Erythroblast (primary cell): ENCODE measurements around the gene PIK3C2G.

Experiments used
- DNase-seq, 2 experiments: peaks; one replicate each; lab custom pipeline; 2025; lab: John Stamatoyannopoulos, UW
- GATA1 ChIP-seq: IDR thresholded peaks from 2 replicates; pipeline ENCODE4 v1.6.1; 2011; ENCODE audit warnings: low read depth, mild to moderate bottlenecking, control low read depth, low read length, moderate library complexity
- POLR2A ChIP-seq: IDR thresholded peaks from 2 replicates; pipeline ENCODE4 v1.6.1; 2011; ENCODE audit warnings: mild to moderate bottlenecking, low read length

PIK3C2G gene

DNA sequence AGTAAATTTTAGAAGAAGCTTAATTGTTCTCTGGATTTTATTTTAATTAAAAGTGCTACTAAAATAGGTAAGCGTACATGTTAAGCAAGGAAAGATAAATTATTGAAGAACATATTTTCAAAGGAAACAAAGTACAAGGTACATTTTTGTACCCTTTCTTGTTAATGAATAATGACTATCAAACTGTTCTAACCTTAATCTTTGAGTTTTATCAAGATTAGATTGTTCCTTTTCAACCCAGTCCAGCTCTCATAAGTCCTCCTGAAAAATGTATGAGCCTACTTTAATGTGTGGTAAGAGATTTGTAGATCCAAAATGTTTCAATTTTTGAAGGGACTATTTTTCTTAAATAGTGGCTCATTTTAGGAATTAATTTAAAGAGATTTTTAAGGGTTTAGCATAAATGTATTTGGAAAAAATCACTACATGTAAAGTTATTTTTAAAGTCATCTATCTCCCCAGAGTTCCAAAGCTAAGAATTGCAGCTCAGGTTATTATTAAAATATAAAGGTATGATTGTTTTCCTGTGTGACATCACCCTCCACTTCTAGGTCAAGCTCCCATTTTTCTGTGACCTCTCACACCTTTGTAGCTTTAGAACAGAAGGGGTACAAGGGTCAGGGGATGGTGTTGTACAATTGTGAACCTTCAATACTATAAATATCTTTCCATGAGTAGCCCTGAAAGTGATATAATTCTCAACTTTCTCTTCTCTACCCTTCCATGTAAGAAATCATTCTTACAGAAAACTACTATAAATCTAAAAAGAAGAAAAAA, 1.2 kb upstream of the PIK3C2G start:
- DNase-seq = no peak
- TF ChIP-seq GATA1 = no peak
- no peak for TF ChIP-seq POLR2A

DNA sequence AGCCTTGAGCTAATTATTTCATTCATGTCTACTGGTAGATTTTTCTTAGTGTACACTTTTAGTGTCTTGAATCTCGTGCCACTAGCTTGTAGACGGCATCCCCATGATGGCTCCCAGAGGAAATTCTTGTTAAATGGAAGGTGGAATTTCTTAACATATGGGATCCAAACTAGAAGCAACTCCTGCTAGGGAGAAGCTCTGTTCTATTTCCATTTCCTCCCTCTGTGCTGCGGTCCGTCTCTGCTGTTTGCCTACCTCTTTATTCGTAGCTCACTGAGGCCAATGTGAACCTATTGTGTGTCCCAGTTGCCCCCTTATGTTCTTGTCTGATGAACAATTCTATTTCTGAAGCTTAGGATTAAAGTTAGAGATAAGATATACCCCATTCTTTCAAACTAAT, 588 bp downstream of the PIK3C2G start:
- TF ChIP-seq POLR2A (no peak), GATA1 (no peak)
- DNase-seq = no peak

DNA sequence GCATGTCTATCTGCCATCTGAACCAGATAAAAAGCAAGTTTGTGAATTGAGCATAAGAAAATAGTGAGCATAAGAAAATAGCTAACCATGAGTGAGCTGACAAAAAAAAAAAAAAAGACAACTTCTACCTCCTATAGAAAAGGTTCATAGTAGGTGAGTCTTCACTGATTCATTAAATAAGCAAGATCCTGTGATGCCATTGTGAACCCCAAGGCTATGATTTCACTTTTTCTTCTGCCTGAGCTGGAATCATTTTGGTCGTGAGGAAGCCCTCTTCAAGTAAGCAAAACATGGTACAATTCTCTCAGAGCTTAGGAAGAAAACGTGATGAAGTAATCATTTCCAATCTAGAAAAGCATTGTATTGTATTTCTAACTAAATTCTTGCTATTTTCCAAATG, 1.2 kb downstream of the PIK3C2G start:
- DNase-seq = no peak
- no peak for TF ChIP-seq GATA1
- no peak for TF ChIP-seq POLR2A

DNA sequence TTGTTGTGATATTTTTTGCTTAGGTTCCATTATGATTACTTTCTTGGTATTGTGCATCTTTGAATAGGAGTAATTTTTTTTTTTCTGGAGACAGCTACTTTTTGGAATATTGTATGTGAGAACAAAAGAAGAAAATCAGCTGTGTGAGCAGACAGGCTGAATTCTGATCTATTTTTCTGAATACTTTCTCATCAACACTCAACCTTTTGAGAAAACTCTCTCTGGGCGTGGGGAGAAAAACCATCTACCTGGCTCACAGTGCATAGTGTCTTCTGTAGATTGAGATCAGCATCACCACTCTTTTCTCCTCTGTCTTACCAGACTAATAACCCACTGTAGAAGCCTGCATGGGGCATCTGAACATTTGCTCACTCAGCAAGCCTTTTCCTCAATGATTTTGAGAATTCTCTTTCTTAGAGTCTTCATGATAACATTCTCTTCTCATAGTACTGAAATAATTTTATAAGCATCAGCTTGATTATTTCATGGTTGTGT, 3.3 kb downstream of the PIK3C2G start:
- TF ChIP-seq POLR2A (no peak), GATA1 (no peak)
- no peak for DNase-seq

DNA sequence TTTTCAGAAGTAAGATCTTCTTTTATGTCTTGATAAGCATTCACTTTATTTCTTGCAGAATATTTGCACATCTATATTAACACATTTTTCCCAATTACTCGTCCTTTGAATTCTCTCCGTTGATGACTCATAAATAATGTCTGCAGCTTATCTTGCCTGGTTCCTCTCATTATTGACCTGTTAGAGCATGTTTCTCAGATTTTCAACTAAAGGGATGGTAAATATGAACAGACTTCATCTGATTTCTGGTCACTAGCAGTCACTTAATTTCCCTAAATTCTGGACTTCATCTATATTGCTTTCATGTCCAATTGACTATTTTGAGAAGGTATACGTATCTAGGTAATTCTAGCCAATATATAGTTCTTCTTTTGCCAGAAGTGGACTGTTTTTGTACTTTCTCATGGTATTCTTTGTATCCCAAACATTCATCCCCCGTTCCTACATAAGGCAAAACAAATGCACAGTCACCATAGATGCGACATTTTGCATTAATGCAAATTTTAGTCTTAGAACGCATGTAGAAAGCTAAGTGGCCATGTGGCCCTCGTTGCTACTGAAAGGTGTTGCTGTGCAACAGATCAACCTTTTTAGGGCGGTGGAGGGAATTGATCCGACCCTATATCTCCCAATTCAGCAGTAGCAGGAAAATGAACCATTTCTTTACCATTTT, 6.2 kb downstream of the PIK3C2G start:
- TF ChIP-seq GATA1 (no peak), POLR2A (no peak)
- no peak for DNase-seq

DNA sequence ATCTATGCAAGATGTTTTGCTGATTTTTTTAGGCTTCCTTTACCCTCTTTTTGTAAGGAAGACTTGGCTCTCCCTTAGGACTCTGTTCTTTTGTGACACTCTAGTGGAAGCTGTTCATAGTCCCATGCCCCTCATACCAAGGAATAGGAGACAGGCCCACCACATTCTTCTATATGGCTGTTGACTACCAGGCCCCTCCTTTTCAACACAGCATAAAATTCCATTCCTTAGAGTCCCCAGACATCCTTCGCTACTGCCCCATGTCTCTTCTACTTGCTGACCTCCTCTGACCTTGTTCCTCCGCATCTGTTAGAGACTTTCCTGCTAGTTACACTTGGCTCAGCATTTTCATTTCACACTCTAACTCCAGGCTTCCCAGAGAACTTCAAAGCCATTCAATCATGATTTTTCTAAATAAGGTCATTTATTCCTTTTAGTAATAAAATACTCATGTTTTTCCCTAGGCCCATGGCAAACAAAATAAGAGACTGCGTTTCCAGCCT, 9.7 kb downstream of the PIK3C2G start:
- DNase-seq = no peak
- TF ChIP-seq POLR2A = no peak
- no peak for TF ChIP-seq GATA1

DNA sequence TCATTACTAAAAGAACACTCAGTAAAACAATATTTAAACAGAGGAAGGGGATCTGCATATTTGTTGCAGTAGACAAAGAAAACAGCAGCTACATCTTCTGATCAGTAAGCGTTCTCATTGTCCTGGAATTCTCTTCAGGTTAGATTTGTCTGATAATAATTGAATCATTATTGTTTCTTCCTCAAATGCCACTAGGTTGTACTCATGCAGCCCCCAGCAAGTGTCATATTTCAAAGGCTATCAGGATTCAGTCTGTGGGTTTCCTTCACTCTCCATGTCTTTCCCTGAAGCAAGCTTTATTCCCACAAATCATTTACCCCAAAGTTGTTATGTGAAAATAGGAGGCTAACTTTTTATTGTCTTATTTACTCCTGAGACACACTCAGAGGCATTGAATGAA, 14.7 kb downstream of the PIK3C2G start:
- no peak for DNase-seq
- TF ChIP-seq POLR2A = no peak
- no peak for TF ChIP-seq GATA1

DNA sequence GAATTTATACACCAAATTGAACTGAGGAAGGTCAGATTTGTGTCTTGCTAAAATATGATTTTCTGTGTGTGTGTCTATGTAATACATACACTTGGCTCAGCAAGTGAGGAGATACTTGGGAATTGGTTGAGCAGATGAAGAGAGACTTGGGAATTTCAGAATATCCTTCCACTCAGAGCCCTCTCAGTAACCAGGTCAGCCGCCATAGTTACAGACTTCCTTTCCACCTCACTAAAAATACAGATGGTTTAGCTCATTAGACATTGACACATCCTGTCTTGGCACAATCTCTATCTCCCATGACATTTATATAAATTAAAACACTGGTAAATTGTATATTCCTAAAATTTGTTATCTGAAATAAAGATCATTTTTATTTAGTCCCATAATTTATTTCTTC, 15.9 kb downstream of the PIK3C2G start:
- TF ChIP-seq POLR2A (no peak), GATA1 (no peak)

DNA sequence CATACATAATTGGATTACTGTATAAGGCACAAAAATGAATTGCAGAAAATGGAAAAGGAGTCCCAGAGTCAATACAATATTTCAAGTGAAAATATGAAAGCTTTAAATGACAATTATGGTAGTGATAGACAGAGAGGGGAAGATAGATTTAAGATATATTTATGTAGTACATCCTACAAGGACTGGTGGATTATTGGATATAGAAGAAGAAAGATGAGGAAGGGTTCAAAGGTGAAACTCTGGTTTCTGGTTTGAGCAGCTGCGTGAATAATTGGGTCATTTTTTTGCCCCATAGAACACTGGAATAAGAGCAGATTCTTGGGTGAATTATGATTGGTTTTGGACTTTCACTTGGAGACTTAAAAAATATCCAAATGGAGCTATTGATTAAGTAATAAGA, 19.4 kb downstream of the PIK3C2G start:
- no peak for DNase-seq
- no peak for TF ChIP-seq GATA1
- TF ChIP-seq POLR2A = no peak

More for the DNA sequence above, 15.9 kb downstream of the PIK3C2G start:
- DNase-seq = no peak

DNA sequence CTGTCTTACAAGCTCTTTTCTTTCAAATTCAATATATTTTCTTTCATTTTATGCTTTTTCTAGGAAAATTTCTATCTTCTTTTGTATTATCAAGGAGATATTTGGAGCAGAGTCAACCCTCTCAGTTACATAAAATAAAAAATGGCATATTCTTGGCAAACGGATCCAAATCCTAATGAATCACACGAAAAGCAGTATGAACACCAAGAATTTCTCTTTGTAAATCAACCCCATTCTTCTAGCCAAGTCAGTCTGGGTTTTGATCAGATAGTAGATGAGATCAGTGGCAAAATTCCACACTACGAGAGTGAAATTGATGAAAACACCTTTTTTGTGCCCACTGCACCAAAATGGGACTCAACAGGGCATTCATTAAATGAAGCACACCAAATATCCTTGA, 20.6 kb downstream of the PIK3C2G start:
- DNase-seq = no peak
- TF ChIP-seq POLR2A (no peak), GATA1 (no peak)

DNA sequence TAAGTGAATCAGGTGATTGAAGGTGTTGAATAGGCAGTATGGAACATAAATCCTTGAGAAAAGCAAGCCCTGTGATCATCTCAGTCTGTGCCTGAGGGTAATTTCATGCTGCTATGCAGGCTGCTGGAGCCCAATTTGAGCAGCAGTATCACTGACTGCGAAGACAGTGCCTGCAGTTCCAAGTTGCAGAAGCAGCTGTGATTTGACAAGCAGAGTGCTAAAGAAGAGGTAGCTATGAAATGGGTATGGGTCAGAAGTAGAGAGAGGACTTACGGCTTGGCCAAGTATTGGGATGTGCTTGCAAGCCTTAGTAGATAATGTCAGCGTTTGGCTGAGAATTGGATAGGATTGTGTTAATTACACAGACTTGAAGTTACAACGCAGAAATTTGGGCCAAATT, 22.5 kb downstream of the PIK3C2G start:
- no peak for TF ChIP-seq GATA1
- no peak for DNase-seq

DNA sequence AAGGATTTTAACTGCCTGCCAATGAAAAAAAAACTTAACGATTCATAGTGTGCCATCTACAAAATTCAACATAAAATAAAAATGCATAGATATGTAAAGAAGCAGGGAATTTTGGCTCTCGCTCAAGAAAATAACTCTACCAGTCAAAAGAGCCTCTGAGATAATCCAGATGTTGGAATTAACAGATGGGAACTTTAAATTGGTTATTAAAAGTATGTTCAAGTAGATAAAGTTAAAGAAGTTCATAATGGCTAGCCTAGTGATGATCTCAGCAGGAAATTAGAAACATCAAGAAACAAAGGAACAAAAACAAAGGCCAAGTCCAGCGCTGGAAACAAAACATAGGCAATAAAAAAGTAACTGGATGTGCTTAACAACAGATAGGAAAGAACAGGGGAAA, 23.1 kb downstream of the PIK3C2G start:
- no peak for DNase-seq
- TF ChIP-seq GATA1 (no peak), POLR2A (no peak)

DNA sequence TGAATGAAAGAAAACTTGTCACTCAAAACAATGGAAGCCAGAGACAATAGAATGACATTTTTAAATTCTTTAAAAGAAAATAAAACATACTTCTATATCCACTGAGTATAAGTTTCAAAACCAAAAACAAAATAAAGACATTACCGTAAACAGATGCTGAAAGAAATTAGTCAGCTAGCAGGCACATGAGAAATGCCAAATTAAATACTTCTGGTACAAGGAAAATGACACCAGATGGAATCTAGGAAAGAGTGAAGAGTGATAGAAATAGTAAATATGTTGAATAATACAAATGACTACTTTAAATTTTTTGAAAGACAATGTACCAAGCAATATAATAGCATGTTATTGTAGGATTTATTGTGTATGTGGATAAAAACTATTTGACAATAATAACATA, 23.8 kb downstream of the PIK3C2G start:
- no peak for TF ChIP-seq GATA1
- TF ChIP-seq POLR2A = no peak

DNA sequence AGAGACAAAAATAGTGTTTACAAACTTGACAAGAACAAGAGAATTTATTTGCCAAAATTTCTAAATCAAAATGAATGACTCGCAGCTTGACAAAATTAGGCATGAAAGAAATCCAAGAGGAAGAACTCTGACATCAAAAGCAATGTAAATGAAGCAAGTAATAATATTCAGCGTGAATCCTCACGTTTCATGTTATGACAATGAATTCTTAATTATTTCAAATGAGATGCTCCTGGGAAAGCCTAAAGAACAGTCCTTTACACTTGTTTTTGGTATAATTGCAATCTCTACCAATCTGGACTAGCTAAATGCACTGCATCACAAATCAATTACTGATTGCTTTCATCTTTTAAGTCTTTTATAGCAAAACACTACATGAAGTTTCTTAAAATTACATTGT, 29.1 kb downstream of the PIK3C2G start:
- TF ChIP-seq POLR2A = no peak
- no peak for DNase-seq

More for the DNA sequence above, 23.8 kb downstream of the PIK3C2G start:
- DNase-seq = no peak

DNA sequence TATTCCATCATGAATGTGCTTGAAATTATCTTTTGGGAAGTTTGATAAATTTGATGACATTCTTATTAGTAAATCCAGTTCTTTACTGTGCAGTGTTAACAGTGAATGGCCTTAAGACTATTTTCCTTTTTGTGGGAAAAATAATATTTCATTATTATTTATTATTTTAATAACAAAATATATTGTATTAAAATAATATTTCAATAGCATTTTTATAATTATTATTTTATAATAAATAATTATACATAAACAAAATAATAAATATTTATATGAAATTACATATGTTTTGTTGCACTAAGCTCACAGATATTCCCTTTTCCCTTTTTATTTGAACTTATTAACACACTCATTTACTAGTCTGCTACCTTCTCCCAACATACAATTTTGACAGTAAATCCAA, 33.6 kb downstream of the PIK3C2G start:
- DNase-seq = no peak
- TF ChIP-seq POLR2A (no peak), GATA1 (no peak)
